ENCODE measurements around the gene KAT6B.

GRCh38 chr10:74821501-74821900 lies 4.9 kb upstream of the KAT6B start:
- TF ChIP-seq CTCF (IDR thresholded peaks at IDR 0.05) = no peak
- TF ChIP-seq POLR2A (IDR thresholded peaks at IDR 0.05) = no peak
- no peak for TF ChIP-seq EP300 (IDR thresholded peaks at IDR 0.05)
- TF ChIP-seq POLR2AphosphoS5 (IDR thresholded peaks at IDR 0.05) = peak in 2 of 3 donors; percentile 4 to 19

Data from stomach (tissue), 4 donors.